Measurements from ENCODE around the gene SELP.
A peak's percentile ranks its signal among the peaks of the same experiment; 100 is the strongest.
"Not testable (repeated sequence)": the region's sequence is repeated elsewhere in the genome, so short reads cannot be mapped to it uniquely, and the experiment has no call there.

The SELP gene

DNA sequence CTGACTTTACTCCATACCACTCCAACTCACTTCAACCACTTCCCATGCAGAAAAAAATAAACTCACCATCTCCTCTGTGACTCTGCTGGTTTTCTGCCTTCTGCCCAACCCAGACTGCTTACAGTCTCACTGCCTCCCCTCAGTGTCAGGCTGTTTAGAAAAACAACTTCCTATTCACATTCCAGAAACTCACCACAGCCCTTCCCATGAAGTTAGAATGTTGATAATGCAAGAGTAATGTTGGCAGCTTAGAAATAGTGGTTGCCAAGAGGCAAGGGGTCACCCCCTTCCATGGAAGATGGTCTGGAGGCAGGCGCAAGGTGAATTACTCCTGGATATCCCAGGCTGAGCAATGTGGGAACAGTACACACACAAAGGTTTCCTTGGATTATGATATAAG, at the start of gene SELP:
TSS of gene SELP (minus strand) at position 119 of the 400 bp plus-strand sequence. CDS start at position 69, 50 bp downstream.
- H3K27ac Mint-ChIP-seq = peak within 1 kb of the TSS; percentile 41
- peaks cover 64% of the 10 kb centered on the region for H3K4me1 Mint-ChIP-seq (ENCODE audit: low read depth)
- H3K36me3 Mint-ChIP-seq = peaks cover 9% of the 10 kb centered on the region
- H3K27me3 Mint-ChIP-seq = no peaks in the 10 kb centered on the region
- H3K9me3 Mint-ChIP-seq (ENCODE audit: low read depth) = no peaks in the 10 kb centered on the region
- H3K4me3 Mint-ChIP-seq = no peak within 1 kb of the TSS

DNA sequence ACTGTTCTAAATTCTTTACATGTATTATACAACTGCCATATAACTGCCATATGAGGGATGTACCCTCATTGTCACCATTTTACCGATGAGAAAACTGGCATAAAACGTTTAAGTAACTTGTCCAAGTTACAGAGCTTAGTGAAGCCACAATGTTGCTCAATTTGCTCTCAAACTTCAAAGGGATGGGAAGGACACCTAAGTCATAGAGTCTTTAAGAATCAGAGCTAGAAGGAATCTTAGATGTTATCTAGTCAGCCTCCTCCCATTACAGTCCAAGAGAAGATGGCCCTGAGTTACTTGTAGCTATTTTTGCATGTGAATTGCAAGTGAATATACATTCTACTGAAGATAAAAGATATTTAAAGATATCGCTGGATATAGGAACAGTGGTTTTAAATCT, 49.8 kb upstream of the SELP start:
- no peaks in the 10 kb centered on the region for H3K27me3 Mint-ChIP-seq
- H3K27ac Mint-ChIP-seq = peak overlapping the region; percentile 96
- no peaks in the 10 kb centered on the region for H3K36me3 Mint-ChIP-seq
- peak overlapping the region; percentile 75 for H3K4me3 Mint-ChIP-seq
- H3K9me3 Mint-ChIP-seq (ENCODE audit: low read depth) = no peaks in the 10 kb centered on the region
- peaks cover 71% of the 10 kb centered on the region for H3K4me1 Mint-ChIP-seq (ENCODE audit: low read depth)

DNA sequence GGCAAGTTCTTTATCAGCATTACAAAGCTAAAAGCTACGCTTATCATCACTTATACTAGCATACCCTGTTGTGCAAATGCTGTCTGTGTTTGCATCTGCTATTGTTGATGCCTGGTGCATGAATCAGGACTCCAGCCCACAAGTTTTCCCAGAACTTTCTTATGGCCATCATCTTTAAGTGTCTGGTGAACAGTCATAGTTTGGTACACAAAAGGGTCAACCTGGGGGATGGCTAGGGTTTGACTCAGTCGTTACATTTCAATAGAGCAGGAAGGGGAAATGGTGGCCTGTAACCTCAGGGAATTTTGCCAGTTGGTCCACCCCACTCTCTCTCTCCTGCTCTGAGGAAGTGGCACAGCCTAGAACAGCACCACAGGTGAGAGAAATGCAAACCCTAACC, 46.1 kb upstream of the SELP start:
- Mint-ChIP-seq H3K36me3 (peaks cover 4% of the 10 kb centered on the region), H3K4me3 (no peak overlapping the region), H3K4me1 (ENCODE audit: low read depth) (peaks cover 72% of the 10 kb centered on the region), H3K9me3 (ENCODE audit: low read depth) (no peaks in the 10 kb centered on the region), H3K27me3 (no peaks in the 10 kb centered on the region), H3K27ac (peak overlapping the region; percentile 79)

DNA sequence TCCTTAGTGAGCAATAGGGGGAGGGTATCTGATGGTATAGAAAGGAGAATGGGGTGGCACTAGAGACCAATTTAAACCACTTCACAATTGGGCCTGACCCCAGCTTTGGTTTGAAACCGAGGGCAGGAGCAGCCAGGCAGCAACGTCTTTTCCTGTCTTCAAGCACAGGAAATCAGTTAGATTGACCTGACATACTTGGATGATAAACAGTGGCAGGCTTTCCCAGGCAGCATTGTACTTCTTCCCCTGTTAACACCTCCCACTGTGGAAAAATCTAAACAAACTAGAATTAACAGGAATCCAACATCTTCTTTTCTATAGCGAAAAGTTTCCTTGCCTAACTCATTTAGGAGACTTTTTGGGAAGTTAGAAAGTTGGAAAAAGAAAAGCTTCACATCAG, 40.9 kb upstream of the SELP start:
- Mint-ChIP-seq H3K36me3 (peaks cover 4% of the 10 kb centered on the region), H3K4me3 (peak overlapping the region; percentile 59), H3K27ac (peak overlapping the region; percentile 85), H3K4me1 (ENCODE audit: low read depth) (peaks cover 68% of the 10 kb centered on the region), H3K27me3 (no peaks in the 10 kb centered on the region), H3K9me3 (ENCODE audit: low read depth) (no peaks in the 10 kb centered on the region)

DNA sequence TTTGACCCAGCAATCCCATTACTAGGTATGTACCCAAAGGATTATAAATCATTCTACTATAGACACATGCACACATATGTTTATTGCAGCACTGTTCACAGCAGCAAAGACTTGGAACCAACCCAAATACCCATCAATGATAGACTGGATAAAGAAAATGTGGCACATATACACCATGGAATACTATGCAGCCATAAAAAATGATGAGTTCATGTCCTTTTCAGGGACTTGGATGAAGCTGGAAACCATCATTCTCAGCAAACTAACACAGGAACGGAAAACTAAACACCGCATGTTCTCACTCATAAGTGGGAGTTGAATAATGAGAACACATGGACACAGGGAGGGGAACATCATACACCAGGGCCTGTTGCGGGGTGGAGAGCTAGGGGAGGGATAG, 40.3 kb upstream of the SELP start:
- H3K4me1 Mint-ChIP-seq (ENCODE audit: low read depth) = peaks cover 62% of the 10 kb centered on the region
- peak overlapping the region; percentile 85 for H3K27ac Mint-ChIP-seq
- H3K9me3 Mint-ChIP-seq (ENCODE audit: low read depth); H3K36me3 Mint-ChIP-seq; H3K27me3 Mint-ChIP-seq: not testable (repeated sequence)
- H3K4me3 Mint-ChIP-seq = peak overlapping the region; percentile 7

DNA sequence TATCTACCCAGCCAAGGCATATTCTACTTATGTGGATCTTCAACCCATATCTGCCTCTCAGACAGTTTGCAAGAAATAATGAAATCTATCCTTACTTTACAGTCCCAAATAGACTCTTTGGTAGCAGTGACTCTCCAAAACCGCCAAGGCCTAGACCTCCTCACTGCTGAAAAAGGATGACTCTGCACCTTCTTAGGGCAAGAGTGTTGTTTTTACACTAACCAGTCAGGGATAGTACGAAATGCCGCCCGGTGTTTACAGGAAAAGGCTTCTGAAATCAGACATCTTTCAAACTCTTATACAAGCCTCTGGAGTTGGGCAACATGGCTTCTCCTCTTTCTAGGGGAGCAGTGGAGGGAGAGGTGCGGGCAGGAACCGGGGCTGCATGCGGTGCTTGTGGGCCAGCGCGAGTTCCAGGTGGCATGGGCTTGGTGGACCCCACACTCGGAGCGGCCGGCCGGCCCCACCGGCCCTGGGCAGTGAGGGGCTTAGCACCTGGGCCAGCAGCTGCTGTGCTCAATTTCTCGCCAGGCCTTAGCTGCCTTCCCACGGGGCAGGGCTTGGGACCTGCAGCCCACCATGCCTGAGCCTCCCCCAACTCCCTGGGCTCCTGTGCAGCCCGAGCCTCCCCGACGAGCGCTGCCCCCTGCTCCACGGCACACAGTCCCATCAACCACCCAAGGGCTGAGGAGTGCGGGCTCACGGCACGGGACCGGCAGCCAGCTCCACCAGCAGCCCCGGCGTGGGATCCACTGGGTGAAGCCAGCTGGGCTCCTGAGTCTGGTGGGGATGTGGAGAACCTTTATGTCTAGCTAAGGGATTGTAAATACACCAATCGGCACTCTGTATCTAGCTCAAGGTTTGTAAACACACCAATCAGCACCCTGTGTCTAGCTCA, 38.0 kb upstream of the SELP start:
- Mint-ChIP-seq H3K4me1 (ENCODE audit: low read depth) (peaks cover 63% of the 10 kb centered on the region), H3K27ac (peak overlapping the region; percentile 94), H3K4me3 (peak overlapping the region; percentile 76)
- H3K36me3 Mint-ChIP-seq; H3K9me3 Mint-ChIP-seq (ENCODE audit: low read depth); H3K27me3 Mint-ChIP-seq: not testable (repeated sequence)

DNA sequence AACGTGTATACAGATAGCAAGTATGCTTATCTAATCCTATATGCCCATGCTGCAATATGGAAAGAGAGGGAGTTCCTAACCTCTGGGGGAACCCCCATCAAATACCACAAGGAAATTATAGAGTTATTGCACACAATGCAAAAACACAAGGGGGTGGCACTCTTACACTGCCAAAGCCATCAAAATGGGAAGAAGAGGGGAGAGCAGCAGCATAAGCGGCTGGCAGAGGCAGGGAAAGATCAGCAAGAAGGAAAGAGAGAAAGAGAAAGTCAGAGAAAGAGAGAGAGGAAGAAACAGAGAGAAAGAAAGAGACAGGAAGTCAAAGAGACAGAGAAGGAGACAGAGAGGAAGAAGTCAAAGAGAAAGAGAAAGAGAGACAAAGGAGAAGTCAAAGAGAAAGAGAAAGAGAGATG, 37.3 kb upstream of the SELP start:
- H3K27me3 Mint-ChIP-seq = not testable (repeated sequence)
- Mint-ChIP-seq H3K4me3 (peak overlapping the region; percentile 76), H3K4me1 (ENCODE audit: low read depth) (peaks cover 68% of the 10 kb centered on the region)

DNA sequence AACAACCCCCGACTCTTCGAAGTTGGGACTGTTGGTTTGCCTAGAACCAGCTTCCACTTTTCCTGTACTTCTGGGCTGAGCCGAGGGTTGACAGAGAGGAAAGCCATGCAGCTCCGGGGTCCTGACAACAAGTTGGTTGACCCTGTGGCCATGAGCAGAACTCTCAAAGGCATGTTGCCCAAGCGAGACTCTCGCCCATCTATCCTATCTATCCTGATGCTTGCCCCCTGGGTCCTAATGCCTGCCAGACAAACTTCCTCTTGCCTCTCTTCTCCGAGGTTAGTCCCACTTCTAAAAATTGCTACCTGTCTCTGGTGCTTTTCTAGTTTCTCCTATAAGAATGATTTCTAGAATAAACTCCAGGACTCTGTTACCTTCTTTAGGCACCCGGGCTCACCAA, 32.8 kb upstream of the SELP start:
- peak overlapping the region; percentile 75 for H3K4me3 Mint-ChIP-seq
- H3K36me3 Mint-ChIP-seq = peaks cover 22% of the 10 kb centered on the region
- peaks cover 15% of the 10 kb centered on the region for H3K9me3 Mint-ChIP-seq (ENCODE audit: low read depth)
- peaks cover 70% of the 10 kb centered on the region for H3K4me1 Mint-ChIP-seq (ENCODE audit: low read depth)
- H3K27me3 Mint-ChIP-seq = not testable (repeated sequence)
- peak overlapping the region; percentile 68 for H3K27ac Mint-ChIP-seq

More for the DNA sequence above, 37.3 kb upstream of the SELP start:
- H3K27ac Mint-ChIP-seq = peak overlapping the region; percentile 94
- H3K36me3 Mint-ChIP-seq; H3K9me3 Mint-ChIP-seq (ENCODE audit: low read depth): not testable (repeated sequence)

DNA sequence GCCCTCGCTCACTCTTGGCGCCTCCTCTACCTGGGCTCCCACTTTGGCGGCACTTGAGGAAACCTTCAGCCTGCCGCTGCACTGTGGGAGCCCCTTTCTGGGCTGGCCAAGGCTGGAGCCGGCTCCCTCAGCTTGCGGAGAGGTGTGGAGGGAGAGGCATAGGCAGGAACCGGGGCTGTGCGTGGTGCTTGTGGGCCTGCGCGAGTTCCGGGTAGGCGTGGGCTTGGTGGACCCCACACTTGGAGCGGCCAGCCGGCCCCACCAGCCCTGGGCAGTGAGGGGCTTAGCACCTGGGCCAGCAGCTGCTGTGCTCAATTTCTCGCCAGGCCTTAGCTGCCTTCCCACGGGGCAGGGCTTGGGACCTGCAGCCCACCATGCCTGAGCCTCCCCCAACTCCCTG, 31.1 kb upstream of the SELP start:
- Mint-ChIP-seq H3K4me1 (ENCODE audit: low read depth) (peaks cover 61% of the 10 kb centered on the region), H3K36me3 (peaks cover 28% of the 10 kb centered on the region), H3K9me3 (ENCODE audit: low read depth) (peaks cover 20% of the 10 kb centered on the region)
- H3K4me3 Mint-ChIP-seq, H3K27me3 Mint-ChIP-seq, H3K27ac Mint-ChIP-seq: not testable (repeated sequence)

DNA sequence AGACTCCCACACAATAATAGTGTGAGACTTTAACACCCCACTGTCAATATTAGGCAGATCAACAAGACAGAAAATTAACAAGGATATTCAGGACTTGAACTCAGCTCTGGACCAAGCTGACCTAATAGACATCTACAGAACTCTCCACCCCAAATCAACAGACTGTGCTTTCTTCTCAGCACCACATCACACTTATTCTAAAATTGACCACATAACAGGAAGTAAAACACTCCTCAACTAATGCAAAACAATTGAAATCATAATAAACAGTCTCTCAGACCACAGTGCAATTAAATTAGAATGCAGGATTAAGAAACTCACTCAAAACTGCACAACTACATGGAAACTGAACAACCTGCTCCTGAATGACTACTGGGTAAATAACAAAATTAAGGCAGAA, 28.9 kb upstream of the SELP start:
- Mint-ChIP-seq H3K9me3 (ENCODE audit: low read depth) (peaks cover 27% of the 10 kb centered on the region), H3K36me3 (peaks cover 31% of the 10 kb centered on the region), H3K4me3 (peak overlapping the region; percentile 6), H3K27ac (peak overlapping the region; percentile 6), H3K4me1 (ENCODE audit: low read depth) (peaks cover 71% of the 10 kb centered on the region)
- H3K27me3 Mint-ChIP-seq = not testable (repeated sequence)

DNA sequence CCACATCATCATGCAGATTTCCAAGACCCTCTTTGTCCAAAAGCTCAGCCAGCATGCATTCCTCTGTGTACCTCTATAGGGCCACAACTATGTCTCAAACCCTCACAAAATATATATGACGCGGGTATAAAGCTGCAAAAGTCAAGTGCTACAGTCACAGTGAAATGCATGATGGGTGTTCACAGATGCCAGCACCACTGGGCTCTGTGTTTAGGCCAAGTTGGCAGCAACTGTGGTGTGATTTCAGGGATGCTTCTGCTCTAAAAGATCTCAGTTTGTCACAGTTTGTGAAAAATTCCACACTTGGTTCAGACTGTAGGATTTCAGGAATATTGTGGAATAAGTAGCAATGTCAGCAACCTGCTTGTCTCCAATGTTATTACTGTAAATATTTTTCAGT, 23.9 kb upstream of the SELP start:
- Mint-ChIP-seq H3K27ac (no peak overlapping the region), H3K4me1 (ENCODE audit: low read depth) (peaks cover 51% of the 10 kb centered on the region)

DNA sequence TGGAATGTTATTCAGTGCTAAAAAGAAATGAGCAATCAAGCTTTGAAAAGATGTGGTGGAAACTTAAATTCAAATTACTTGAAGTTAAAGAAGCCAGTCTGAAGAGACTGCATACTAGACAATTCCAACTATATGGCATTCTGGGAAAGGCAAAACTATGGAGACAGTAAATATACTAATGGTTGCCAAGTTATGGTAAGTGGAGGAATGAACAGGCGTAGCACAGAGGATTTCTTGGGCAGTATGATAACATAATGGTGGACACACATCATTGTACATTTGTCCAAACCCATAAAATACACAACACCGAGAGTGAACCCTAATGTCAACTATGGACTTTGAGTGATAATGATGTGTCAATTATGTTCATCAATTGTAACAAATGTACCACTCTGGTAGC, 21.1 kb upstream of the SELP start:
- H3K4me1 Mint-ChIP-seq (ENCODE audit: low read depth) = peaks cover 51% of the 10 kb centered on the region
- H3K4me3 Mint-ChIP-seq = no peak overlapping the region
- H3K27ac Mint-ChIP-seq = no peak overlapping the region
- H3K9me3 Mint-ChIP-seq (ENCODE audit: low read depth) = peaks cover 12% of the 10 kb centered on the region
- H3K27me3 Mint-ChIP-seq = no peaks in the 10 kb centered on the region
- H3K36me3 Mint-ChIP-seq = peaks cover 6% of the 10 kb centered on the region

More for the DNA sequence above, 23.9 kb upstream of the SELP start:
- H3K4me3 Mint-ChIP-seq = no peak overlapping the region
- H3K36me3 Mint-ChIP-seq = peaks cover 18% of the 10 kb centered on the region
- H3K27me3 Mint-ChIP-seq = no peaks in the 10 kb centered on the region
- H3K9me3 Mint-ChIP-seq (ENCODE audit: low read depth) = peaks cover 13% of the 10 kb centered on the region

DNA sequence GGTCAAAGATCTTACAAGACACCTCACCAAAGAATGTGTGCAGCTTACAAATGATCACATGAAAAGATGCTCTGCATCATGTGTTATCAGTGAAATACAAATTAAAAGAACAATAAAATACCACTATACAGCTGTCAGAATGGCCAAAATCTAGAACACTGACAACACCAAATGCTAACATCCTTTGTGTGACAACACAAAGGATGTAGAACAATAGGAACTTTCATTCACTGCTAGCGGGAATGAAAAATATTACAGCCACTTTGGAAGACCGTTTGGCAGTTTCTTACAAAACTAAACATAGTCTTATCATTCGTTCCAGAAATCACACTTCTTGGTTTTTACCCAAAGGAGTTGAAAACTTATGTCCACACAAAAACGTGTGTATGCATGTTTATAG, 20.6 kb upstream of the SELP start:
- Mint-ChIP-seq H3K27ac (no peak overlapping the region), H3K27me3 (no peaks in the 10 kb centered on the region), H3K4me1 (ENCODE audit: low read depth) (peaks cover 47% of the 10 kb centered on the region), H3K36me3 (peaks cover 6% of the 10 kb centered on the region), H3K9me3 (ENCODE audit: low read depth) (peaks cover 12% of the 10 kb centered on the region), H3K4me3 (no peak overlapping the region)

DNA sequence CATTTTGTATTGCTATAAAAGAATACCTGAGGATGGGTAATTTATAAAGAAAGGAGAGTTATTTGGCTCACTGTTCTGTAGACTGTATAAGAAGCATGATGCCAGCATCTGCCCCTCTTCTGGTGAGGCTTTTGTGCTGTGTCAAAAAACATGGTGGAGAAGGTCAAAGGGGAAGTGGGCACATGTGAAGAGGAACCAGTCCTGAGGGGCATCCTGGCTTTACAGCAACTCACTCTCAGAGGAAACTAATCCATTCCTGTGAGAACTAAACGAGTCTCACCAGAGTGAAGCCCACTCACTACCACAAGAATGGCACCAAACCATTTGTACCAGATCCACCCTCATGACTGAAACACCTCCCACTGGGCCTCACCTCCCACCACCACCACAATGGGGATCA, 18.8 kb upstream of the SELP start:
- Mint-ChIP-seq H3K4me1 (ENCODE audit: low read depth) (peaks cover 44% of the 10 kb centered on the region), H3K4me3 (peak overlapping the region; percentile 56), H3K9me3 (ENCODE audit: low read depth) (peaks cover 4% of the 10 kb centered on the region), H3K27me3 (no peaks in the 10 kb centered on the region), H3K36me3 (peaks cover 3% of the 10 kb centered on the region), H3K27ac (peak overlapping the region; percentile 79)

DNA sequence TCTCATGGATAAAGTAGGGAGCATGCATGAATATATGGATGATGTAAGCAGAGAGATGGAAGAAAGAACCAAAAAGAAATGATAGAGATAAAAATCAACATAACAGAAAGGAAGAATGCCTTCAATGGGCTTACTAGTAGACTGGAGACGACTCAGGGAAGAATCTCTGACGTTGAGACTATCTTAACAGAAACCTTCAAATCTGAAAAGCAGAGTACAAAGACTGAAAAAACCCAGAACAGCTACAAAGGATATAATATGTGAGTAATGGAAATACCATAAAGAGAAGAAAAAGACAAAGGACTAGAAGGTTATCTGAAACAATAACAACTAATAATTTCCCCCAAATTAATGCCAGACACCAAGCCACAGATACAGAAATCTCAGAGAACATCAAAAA, 18.3 kb upstream of the SELP start:
- no peaks in the 10 kb centered on the region for H3K27me3 Mint-ChIP-seq
- H3K9me3 Mint-ChIP-seq (ENCODE audit: low read depth) = peaks cover 4% of the 10 kb centered on the region
- H3K36me3 Mint-ChIP-seq = peaks cover 3% of the 10 kb centered on the region
- H3K4me1 Mint-ChIP-seq (ENCODE audit: low read depth) = peaks cover 46% of the 10 kb centered on the region
- H3K4me3 Mint-ChIP-seq = peak overlapping the region; percentile 56
- peak overlapping the region; percentile 79 for H3K27ac Mint-ChIP-seq

DNA sequence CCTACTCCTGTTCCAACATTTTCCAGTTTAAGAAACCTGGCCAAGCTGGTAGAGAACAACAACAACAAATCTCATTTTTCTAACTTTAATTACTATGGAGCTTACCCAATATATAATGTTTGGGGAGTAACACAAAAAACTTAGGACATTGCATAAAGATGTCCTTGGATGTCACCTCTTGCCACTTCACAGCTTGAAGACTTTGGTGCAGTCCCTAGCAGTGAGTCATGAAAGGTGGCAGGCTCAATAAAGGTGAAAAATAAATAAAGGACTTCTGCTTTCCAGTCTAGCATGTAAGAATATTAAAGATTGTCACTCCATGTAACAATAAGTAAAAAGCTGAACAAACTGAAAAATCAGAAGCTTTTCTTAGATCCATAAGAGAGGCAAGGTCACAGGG, 17.6 kb upstream of the SELP start:
- Mint-ChIP-seq H3K36me3 (peaks cover 3% of the 10 kb centered on the region), H3K4me3 (peak overlapping the region; percentile 56), H3K27me3 (no peaks in the 10 kb centered on the region), H3K4me1 (ENCODE audit: low read depth) (peaks cover 46% of the 10 kb centered on the region), H3K27ac (peak overlapping the region; percentile 79), H3K9me3 (ENCODE audit: low read depth) (peaks cover 4% of the 10 kb centered on the region)

Data from activated naive CD8-positive, alpha-beta T cell (primary cell).